ENCODE data around the gene FEM1B.
"Not testable (repeated sequence)": the region's sequence is repeated elsewhere in the genome, so short reads cannot be mapped to it uniquely, and the experiment has no call there.

Gene FEM1B

DNA sequence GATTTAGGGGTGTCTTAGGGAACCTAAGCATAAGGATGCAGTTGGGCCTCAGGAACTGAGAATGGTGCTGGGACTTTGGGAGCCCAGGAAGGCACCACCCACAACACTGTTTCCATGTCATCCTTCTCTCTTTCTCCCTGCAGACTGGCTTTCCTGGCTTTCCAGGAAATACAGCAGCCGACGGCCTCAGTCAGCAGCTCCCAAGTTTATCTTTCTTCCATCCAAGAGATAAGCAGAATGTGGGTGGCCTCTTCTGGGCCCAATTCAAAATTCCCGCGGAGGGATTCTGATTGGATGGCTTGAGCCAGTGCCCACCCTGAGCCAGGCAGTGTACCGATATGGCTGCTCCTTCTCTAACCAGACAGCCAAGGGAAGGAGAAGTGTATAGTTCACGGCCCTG lies 43.5 kb upstream of the FEM1B start:
- ATAC-seq, result no peak
- no peak for TF ChIP-seq CSDC2 (CRISPR knock-in tag; IDR thresholded peaks at IDR 0.05)
- TF ChIP-seq ARNTL (CRISPR knock-in tag; IDR thresholded peaks at IDR 0.05; ENCODE audit: borderline replicate concordance, low read depth), result no peak
- TF ChIP-seq, protein P1, sequence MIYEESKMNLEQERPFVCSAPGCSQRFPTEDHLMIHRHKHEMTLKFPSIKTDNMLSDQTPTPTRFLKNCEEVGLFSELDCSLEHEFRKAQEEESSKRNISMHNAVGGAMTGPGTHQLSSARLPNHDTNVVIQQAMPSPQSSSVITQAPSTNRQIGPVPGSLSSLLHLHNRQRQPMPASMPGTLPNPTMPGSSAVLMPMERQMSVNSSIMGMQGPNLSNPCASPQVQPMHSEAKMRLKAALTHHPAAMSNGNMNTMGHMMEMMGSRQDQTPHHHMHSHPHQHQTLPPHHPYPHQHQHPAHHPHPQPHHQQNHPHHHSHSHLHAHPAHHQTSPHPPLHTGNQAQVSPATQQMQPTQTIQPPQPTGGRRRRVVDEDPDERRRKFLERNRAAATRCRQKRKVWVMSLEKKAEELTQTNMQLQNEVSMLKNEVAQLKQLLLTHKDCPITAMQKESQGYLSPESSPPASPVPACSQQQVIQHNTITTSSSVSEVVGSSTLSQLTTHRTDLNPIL (CRISPR knock-in tag; IDR thresholded peaks at IDR 0.05; ENCODE audit: low read depth), result no peak
- TF ChIP-seq GLIS3 (CRISPR knock-in tag; IDR thresholded peaks at IDR 0.05), result no peak
- TF ChIP-seq, protein P2, sequence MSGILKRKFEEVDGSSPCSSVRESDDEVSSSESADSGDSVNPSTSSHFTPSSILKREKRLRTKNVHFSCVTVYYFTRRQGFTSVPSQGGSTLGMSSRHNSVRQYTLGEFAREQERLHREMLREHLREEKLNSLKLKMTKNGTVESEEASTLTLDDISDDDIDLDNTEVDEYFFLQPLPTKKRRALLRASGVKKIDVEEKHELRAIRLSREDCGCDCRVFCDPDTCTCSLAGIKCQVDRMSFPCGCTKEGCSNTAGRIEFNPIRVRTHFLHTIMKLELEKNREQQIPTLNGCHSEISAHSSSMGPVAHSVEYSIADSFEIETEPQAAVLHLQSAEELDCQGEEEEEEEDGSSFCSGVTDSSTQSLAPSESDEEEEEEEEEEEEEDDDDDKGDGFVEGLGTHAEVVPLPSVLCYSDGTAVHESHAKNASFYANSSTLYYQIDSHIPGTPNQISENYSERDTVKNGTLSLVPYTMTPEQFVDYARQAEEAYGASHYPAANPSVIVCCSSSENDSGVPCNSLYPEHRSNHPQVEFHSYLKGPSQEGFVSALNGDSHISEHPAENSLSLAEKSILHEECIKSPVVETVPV (CRISPR knock-in tag; IDR thresholded peaks at IDR 0.05), result no peak
- no peak for TF ChIP-seq ESRRG (CRISPR knock-in tag; IDR thresholded peaks at IDR 0.05)
- TF ChIP-seq RARB (CRISPR knock-in tag; IDR thresholded peaks at IDR 0.05), result no peak
- no peak for TF ChIP-seq SNAI2 (CRISPR knock-in tag; IDR thresholded peaks at IDR 0.05)
- TF ChIP-seq PPARA (CRISPR knock-in tag; IDR thresholded peaks at IDR 0.05; ENCODE audit: borderline replicate concordance), result no peak

- ATAC-seq, result not testable (repeated sequence)
These were observed 43.0 kb upstream of the FEM1B start for GRCh38 chr15:68234520-68234919.

DNA sequence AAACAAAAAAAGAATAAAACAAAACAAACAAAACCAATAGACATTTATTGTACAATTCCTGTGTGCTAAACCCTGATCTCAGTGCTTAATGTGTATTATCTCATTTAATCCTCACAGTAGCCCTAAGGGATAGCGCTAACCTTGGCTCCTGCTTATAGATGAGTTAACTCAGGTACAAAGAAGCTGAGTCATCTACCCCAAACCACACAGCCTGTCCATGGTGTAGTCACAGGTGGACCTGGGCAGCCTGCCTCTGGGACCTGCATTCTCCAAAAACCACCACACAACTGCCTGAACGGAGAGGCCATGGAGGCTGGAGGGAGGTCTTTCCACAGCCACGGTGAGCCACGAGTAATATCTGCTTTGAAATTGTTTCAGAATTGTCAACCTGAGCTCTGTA lies 42.5 kb upstream of the FEM1B start:
- no peak for ATAC-seq
- TF ChIP-seq CSDC2 (CRISPR knock-in tag; IDR thresholded peaks at IDR 0.05) (no peak), ZNF565 (CRISPR knock-in tag; conservative IDR thresholded peaks at IDR 0.05; ENCODE audit: low read depth) (no peak), GLIS3 (CRISPR knock-in tag; IDR thresholded peaks at IDR 0.05) (no peak), SNAI2 (CRISPR knock-in tag; IDR thresholded peaks at IDR 0.05) (no peak)
- TF ChIP-seq, protein P3, sequence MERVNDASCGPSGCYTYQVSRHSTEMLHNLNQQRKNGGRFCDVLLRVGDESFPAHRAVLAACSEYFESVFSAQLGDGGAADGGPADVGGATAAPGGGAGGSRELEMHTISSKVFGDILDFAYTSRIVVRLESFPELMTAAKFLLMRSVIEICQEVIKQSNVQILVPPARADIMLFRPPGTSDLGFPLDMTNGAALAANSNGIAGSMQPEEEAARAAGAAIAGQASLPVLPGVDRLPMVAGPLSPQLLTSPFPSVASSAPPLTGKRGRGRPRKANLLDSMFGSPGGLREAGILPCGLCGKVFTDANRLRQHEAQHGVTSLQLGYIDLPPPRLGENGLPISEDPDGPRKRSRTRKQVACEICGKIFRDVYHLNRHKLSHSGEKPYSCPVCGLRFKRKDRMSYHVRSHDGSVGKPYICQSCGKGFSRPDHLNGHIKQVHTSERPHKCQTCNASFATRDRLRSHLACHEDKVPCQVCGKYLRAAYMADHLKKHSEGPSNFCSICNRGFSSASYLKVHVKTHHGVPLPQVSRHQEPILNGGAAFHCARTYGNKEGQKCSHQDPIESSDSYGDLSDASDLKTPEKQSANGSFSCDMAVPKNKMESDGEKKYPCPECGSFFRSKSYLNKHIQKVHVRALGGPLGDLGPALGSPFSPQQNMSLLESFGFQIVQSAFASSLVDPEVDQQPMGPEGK (CRISPR knock-in tag; IDR thresholded peaks at IDR 0.05; ENCODE audit: borderline replicate concordance), result no peak

GRCh38 chr15:68239025-68239424 lies 38.5 kb upstream of the FEM1B start:
- TF ChIP-seq ESRRG (CRISPR knock-in tag; IDR thresholded peaks at IDR 0.05) (no peak), POU6F1 (CRISPR knock-in tag; IDR thresholded peaks at IDR 0.05; ENCODE audit: borderline replicate concordance, low read depth) (no peak), SNAI2 (CRISPR knock-in tag; IDR thresholded peaks at IDR 0.05) (no peak), GLIS3 (CRISPR knock-in tag; IDR thresholded peaks at IDR 0.05) (no peak)
- ATAC-seq, result no peak

GRCh38 chr15:68241088-68241935 lies 36.2 kb upstream of the FEM1B start:
- no peak for ATAC-seq
- TF ChIP-seq ZNF565 (CRISPR knock-in tag; conservative IDR thresholded peaks at IDR 0.05; ENCODE audit: low read depth) (no peak), RARB (CRISPR knock-in tag; IDR thresholded peaks at IDR 0.05) (no peak), ZNF8 (CRISPR knock-in tag; IDR thresholded peaks at IDR 0.05) (no peak), ESRRG (CRISPR knock-in tag; IDR thresholded peaks at IDR 0.05) (no peak), ZFP30 (CRISPR knock-in tag; IDR thresholded peaks at IDR 0.05) (no peak), TCF4 (CRISPR knock-in tag; IDR thresholded peaks at IDR 0.05; ENCODE audit: borderline replicate concordance) (no peak), ISL1 (CRISPR knock-in tag; IDR thresholded peaks at IDR 0.05) (no peak), CSDC2 (CRISPR knock-in tag; IDR thresholded peaks at IDR 0.05) (no peak), ARNTL (CRISPR knock-in tag; IDR thresholded peaks at IDR 0.05; ENCODE audit: borderline replicate concordance, low read depth) (no peak)
- TF ChIP-seq, protein P2 (CRISPR knock-in tag; IDR thresholded peaks at IDR 0.05), result no peak
- TF ChIP-seq, protein P3 (CRISPR knock-in tag; IDR thresholded peaks at IDR 0.05; ENCODE audit: borderline replicate concordance), result no peak
- TF ChIP-seq, protein P4, sequence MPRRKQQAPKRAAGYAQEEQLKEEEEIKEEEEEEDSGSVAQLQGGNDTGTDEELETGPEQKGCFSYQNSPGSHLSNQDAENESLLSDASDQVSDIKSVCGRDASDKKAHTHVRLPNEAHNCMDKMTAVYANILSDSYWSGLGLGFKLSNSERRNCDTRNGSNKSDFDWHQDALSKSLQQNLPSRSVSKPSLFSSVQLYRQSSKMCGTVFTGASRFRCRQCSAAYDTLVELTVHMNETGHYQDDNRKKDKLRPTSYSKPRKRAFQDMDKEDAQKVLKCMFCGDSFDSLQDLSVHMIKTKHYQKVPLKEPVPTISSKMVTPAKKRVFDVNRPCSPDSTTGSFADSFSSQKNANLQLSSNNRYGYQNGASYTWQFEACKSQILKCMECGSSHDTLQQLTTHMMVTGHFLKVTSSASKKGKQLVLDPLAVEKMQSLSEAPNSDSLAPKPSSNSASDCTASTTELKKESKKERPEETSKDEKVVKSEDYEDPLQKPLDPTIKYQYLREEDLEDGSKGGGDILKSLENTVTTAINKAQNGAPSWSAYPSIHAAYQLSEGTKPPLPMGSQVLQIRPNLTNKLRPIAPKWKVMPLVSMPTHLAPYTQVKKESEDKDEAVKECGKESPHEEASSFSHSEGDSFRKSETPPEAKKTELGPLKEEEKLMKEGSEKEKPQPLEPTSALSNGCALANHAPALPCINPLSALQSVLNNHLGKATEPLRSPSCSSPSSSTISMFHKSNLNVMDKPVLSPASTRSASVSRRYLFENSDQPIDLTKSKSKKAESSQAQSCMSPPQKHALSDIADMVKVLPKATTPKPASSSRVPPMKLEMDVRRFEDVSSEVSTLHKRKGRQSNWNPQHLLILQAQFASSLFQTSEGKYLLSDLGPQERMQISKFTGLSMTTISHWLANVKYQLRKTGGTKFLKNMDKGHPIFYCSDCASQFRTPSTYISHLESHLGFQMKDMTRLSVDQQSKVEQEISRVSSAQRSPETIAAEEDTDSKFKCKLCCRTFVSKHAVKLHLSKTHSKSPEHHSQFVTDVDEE (CRISPR knock-in tag; IDR thresholded peaks at IDR 0.05), result no peak
- TF ChIP-seq, protein P1 (CRISPR knock-in tag; IDR thresholded peaks at IDR 0.05; ENCODE audit: low read depth), result no peak

All from SK-N-SH treated with all-trans-retinoic acid at 6 μM for 48 hours (cell line).